HG03432 (cell line): ENCODE measurements around the gene TNIP3.

ENCODE experiments used
- ATAC-seq: cut with Tn5 transposase; IDR thresholded peaks from one replicate; pipeline ENCODE4 v1.9.1; 2021; ENCODE audit warnings: mild to moderate bottlenecking, moderate library complexity; ENCODE audit not compliant: unreplicated experiment

Gene TNIP3

GRCh38 chr4:121140716-121141460 is 23.2 kb downstream of the TNIP3 start:
- no peak for ATAC-seq

- ATAC-seq = peak; percentile 82
Observed at GRCh38 chr4:121139533-121140222, 24.4 kb downstream of the TNIP3 start.

- ATAC-seq = peak; percentile 64
Observed at GRCh38 chr4:121138039-121138825, 25.9 kb downstream of the TNIP3 start.

- ATAC-seq = no peak
Observed at GRCh38 chr4:121130326-121130660, 33.8 kb downstream of the TNIP3 start.

DNA sequence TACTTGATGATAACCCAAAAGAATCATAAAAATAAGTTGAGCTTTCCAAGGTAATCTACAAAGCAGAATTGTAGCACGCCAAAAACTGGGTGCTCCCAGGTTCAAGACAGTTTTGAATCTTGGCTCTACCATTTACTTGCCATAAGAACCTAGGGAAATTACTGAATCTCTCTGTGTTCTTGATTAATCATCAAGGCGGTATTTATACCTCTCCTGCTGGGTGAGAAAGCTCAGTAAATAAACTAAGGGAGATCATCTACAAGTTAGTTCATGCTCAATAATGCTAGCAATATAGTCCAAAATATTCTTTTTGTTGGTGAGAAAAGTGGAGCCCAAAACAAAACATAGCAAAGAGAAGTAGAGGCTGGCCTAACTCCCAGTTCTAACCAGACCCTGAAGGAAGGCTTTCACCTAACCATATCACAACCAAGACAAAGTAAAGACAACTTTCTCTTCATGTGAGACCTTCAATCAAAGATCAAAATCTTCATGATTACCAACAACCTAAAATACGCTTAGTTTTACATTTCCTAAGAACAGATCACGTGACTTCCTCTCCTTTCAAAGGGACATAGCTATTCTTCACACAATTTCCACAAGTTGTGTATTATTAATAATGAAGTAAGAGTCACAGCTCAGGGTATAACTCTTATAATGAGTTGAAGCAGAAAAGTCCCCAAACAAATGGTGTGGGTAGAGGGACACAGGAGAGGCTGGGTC is 34.4 kb downstream of the TNIP3 start:
- ATAC-seq = no peak

- no peak for ATAC-seq
Observed at GRCh38 chr4:121127100-121127499, 37.0 kb downstream of the TNIP3 start.

- ATAC-seq = no peak
Observed at GRCh38 chr4:121126449-121127006, 37.6 kb downstream of the TNIP3 start.

DNA sequence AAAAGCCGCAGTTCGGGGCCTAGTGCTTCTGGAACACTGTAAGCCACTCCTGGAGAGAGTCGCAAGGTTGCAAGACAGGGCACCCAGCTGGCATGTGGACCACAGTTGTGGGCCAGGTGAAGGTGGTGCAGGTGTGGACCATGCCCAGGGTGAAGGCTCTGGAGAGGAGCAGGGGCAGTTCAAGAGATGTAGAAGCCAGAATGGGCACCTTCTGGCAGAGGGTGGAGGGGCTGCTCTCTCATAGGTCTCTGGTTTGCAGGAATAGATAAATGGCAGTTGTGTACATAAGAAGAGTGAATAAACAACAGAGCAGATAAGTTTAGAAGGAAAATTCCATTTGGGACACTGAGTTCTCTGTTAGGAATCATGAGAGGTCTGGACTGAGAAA is 38.6 kb downstream of the TNIP3 start:
- ATAC-seq = no peak

GRCh38 chr4:121122661-121123060 is 41.5 kb downstream of the TNIP3 start:
- ATAC-seq = no peak

DNA sequence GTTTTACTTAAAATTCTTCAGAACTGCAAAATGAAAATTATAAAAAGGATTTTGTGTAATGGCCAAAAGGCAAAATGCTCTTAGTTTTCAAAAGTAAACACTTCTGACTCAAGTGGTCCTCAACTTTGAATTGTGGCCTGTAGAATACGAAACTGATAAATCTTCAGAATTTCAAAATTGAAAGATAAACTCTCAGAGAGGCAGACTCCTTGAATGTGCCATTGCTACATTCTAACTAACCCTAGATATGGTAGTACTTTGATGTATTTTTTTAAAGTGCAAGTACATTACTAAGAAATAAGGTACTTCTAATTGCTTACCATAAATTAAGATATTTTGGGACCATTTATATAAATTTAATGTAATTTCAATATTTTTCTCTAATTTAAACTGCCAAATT is 44.4 kb downstream of the TNIP3 start:
- no peak for ATAC-seq

DNA sequence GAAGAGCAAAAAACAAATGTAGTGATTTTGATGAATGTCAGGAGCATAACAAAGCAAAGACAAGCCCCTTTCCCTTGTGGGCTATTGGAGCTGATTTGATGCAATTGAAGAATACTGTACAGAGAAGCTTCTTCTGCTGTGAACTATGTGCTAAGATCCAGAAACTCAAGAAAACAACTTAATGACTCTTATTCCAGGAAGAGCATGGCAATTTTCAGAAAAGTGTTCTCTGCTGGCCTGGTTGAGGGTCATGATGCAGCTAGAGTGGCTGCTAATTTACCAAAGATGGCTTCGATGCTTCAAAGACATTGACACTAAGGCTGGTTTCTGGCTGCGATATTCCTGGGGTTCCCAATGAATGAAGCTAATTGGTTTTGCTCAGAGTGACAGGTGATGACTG is 45.8 kb downstream of the TNIP3 start:
- ATAC-seq = no peak

DNA sequence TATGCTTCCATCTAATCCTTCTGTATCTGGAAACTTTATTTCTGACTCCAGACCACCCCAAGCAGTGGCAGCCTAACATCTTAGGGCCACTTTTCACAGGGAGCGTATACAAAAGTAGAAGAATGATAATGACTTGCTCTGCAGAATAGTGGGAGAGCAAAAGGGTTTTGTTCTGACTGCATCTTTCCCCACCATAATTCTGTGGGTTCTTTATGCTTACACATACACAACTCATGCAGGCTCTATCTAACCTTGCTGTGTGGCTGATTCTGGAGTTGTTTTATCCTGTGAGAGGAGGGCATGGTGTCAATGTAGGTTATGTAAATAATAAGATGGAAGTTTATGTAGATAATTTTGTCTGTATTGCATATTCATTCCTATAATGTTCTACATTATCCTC is 49.4 kb downstream of the TNIP3 start:
- ATAC-seq = no peak

GRCh38 chr4:121112530-121112929 is 51.6 kb downstream of the TNIP3 start:
- ATAC-seq = no peak

DNA sequence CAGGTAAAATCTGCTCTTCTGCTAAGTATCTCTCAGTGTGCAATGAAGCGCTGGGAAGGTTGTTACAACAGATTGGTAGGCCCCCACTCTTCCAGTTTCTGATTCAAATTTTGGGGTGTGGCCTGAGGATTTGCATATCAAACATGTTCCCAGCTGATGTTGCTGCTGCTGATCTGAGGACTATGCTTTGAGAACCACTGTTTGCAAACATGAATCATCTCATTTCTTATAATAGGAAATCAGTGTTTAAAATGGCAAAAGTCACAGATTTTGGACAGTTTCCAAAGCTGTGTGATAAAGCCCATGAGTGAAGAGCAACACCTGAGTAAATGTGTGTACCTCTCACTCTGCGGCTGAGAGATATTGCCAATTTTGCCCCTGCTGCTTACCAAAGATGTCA is 55.6 kb downstream of the TNIP3 start:
- ATAC-seq = no peak

GRCh38 chr4:121107507-121107906 is 56.6 kb downstream of the TNIP3 start:
- ATAC-seq = no peak

GRCh38 chr4:121100093-121100775 is 63.9 kb downstream of the TNIP3 start:
- ATAC-seq = peak; percentile 69

DNA sequence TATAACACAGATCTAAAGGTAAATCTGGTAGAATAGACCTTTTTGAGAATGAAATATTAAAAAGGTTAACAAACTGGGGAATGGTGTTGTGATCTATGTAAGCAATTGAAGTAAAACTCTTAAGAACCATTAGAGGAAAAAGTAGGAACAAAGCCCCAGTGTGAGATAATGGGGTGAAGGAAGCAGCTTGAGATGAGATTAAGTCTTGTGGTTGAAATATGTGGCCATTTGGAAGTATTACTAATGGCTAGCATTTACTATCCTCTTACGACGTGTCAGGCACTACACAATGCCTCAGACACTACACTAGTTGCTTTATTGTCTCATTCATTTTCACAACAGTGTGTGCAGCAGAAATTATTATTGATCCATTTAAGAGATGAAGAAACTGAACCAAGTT is 65.9 kb downstream of the TNIP3 start:
- ATAC-seq = no peak

- ATAC-seq = no peak
Observed at GRCh38 chr4:121096629-121097028, 67.5 kb downstream of the TNIP3 start.

GRCh38 chr4:121096191-121096590 is 67.9 kb downstream of the TNIP3 start:
- ATAC-seq = no peak

- ATAC-seq = no peak
Observed at GRCh38 chr4:121094297-121094966, 69.7 kb downstream of the TNIP3 start.
